ENCODE results near the gene FBXO38. TPM values are rescaled to one million over a fixed set of nuclear protein-coding genes. Genes with fewer than 3 reads are reported as not detected.
A peak's percentile ranks its signal among the peaks of the same experiment; 100 is the strongest.

Gene FBXO38
- total and polyA plus RNA-seq, 2 donors (not counting 1 experiment from before 2014, with no cell fraction given) = 14.4 to 97.0 TPM

- no peaks in the 10 kb centered on the region for H4K20me1 ChIP-seq (ENCODE audit: control insufficient read depth, insufficient read depth, low read length, poor library complexity, severe bottlenecking)
- no peaks in the 10 kb centered on the region for H3K79me2 ChIP-seq (ENCODE audit: control insufficient read depth, insufficient read depth, low read length)
- Mint-ChIP-seq H3K4me1 (no peaks in the 10 kb centered on the region), H3K27ac (no peak overlapping the region), H3K9me3 (ENCODE audit: insufficient read depth) (no peaks in the 10 kb centered on the region), H3K27me3 (peaks cover 27% of the 10 kb centered on the region), H3K4me3 (no peak overlapping the region)
- H3K9me3 ChIP-seq (ENCODE audit: control extremely low read depth in 1 of 3, control insufficient read depth in 2 of 3, insufficient read depth in 1 of 3, low read length in 2 of 3) = no peaks in the 10 kb centered on the region
- no peak overlapping the region for H3K9ac ChIP-seq (ENCODE audit: low read length)
- H3K27me3 ChIP-seq (replicated peaks in 1 of 4; ENCODE audit: control extremely low read depth in 1 of 4, control insufficient read depth in 3 of 4, insufficient read depth in 4 of 4, low read length in 3 of 4) = peaks cover 0 to 16% (median 2%) of the 10 kb centered on the region in 4 experiments
- ChIA-PET POLR2A (no interaction called here), CTCF (interaction anchor here (1.0 to 1.3 kb wide), 4 partner anchors 12 to 597 kb away, joined by 3 to 5 read pairs (median 4); no protein-coding TSS in a partner anchor)
- H3K4me1 ChIP-seq (ENCODE audit: control insufficient read depth in 2 of 2, insufficient read depth in 2 of 2, low read length in 2 of 2) = no peaks in the 10 kb centered on the region
- DNase-seq (peak; percentile 48), ATAC-seq (ENCODE audit: low read depth) (peak; percentile 41)
- intact Hi-C loops (cut with micrococcal nuclease) = loop anchor here (2.0 kb wide), 1 partner anchor 166 kb away; no protein-coding TSS in a partner anchor
- H3K36me3 ChIP-seq (replicated peaks in 1 of 2; ENCODE audit: control extremely low read depth in 1 of 2, control insufficient read depth in 1 of 2, extremely low read depth in 1 of 2, insufficient read depth in 2 of 2, low read length in 1 of 2) = no peaks in the 10 kb centered on the region
- no peak overlapping the region for H2AFZ ChIP-seq (ENCODE audit: insufficient read depth, low read depth, low read length, poor library complexity, severe bottlenecking)
- WGBS (ENCODE audit: insufficient coverage) = 29% methylated on average over 1 of the region's 5 CpGs
- no peak overlapping the region for H3K27ac ChIP-seq (ENCODE audit: low read length in 2 of 2)
- no peak overlapping the region for H3K4me3 ChIP-seq (ENCODE audit: control extremely low read depth in 1 of 5, extremely low read depth in 1 of 5, insufficient read depth in 1 of 5, low read depth in 2 of 5, low read length in 4 of 5)
- TF ChIP-seq EZH2 (IDR thresholded peaks at IDR 0.05; ENCODE audit: borderline replicate concordance, insufficient read depth, low read depth, low read length, poor library complexity, severe bottlenecking) = no peak
- peak; percentile 68 for TF ChIP-seq CTCF (IDR thresholded peaks at IDR 0.05)
- no peak overlapping the region for H3K4me2 ChIP-seq (replicated peaks; ENCODE audit: low read depth, low read length, poor library complexity, severe bottlenecking)
Observed at GRCh38 chr5:148457183-148457620, 73.4 kb downstream of the FBXO38 start.

GRCh38 chr5:148458036-148458888 lies 74.5 kb downstream of the FBXO38 start:
- peaks cover 0 to 16% (median 2%) of the 10 kb centered on the region in 4 experiments for H3K27me3 ChIP-seq (replicated peaks in 1 of 4; ENCODE audit: control extremely low read depth in 1 of 4, control insufficient read depth in 3 of 4, insufficient read depth in 4 of 4, low read length in 3 of 4)
- H3K27ac ChIP-seq (ENCODE audit: low read length in 2 of 2) = no peak overlapping the region
- H3K4me3 ChIP-seq (ENCODE audit: control extremely low read depth in 1 of 5, extremely low read depth in 1 of 5, insufficient read depth in 1 of 5, low read depth in 2 of 5, low read length in 4 of 5) = no peak overlapping the region
- POLR2A ChIA-PET = no interaction called here
- 100% methylated on average over 3 of the region's 3 CpGs for WGBS (ENCODE audit: insufficient coverage)
- CTCF ChIA-PET = interaction anchor here (0.6 to 1.3 kb wide), 3 partner anchors 14 to 249 kb away, joined by 3 read pairs; no protein-coding TSS in a partner anchor
- no peak for TF ChIP-seq EZH2 (IDR thresholded peaks at IDR 0.05; ENCODE audit: borderline replicate concordance, insufficient read depth, low read depth, low read length, poor library complexity, severe bottlenecking)
- TF ChIP-seq CTCF (IDR thresholded peaks at IDR 0.05) = no peak
- no peak for DNase-seq
- H3K36me3 ChIP-seq (replicated peaks in 1 of 2; ENCODE audit: control extremely low read depth in 1 of 2, control insufficient read depth in 1 of 2, extremely low read depth in 1 of 2, insufficient read depth in 2 of 2, low read length in 1 of 2) = no peaks in the 10 kb centered on the region
- no peak overlapping the region for H3K27ac Mint-ChIP-seq
- ATAC-seq (ENCODE audit: low read depth) = no peak
- no peaks in the 10 kb centered on the region for H4K20me1 ChIP-seq (ENCODE audit: control insufficient read depth, insufficient read depth, low read length, poor library complexity, severe bottlenecking)
- H3K9ac ChIP-seq (ENCODE audit: low read length) = no peak overlapping the region
- H3K27me3 Mint-ChIP-seq = peaks cover 27% of the 10 kb centered on the region
- no peak overlapping the region for H2AFZ ChIP-seq (ENCODE audit: insufficient read depth, low read depth, low read length, poor library complexity, severe bottlenecking)
- H3K4me3 Mint-ChIP-seq = no peak overlapping the region
- H3K4me1 Mint-ChIP-seq = no peaks in the 10 kb centered on the region
- H3K4me1 ChIP-seq (ENCODE audit: control insufficient read depth in 2 of 2, insufficient read depth in 2 of 2, low read length in 2 of 2) = no peaks in the 10 kb centered on the region
- H3K4me2 ChIP-seq (replicated peaks; ENCODE audit: low read depth, low read length, poor library complexity, severe bottlenecking) = no peak overlapping the region
- no peaks in the 10 kb centered on the region for H3K9me3 Mint-ChIP-seq (ENCODE audit: insufficient read depth)
- H3K9me3 ChIP-seq (ENCODE audit: control extremely low read depth in 1 of 3, control insufficient read depth in 2 of 3, insufficient read depth in 1 of 3, low read length in 2 of 3) = no peaks in the 10 kb centered on the region
- intact Hi-C loops (cut with micrococcal nuclease) = no loop called here
- H3K79me2 ChIP-seq (ENCODE audit: control insufficient read depth, insufficient read depth, low read length) = no peaks in the 10 kb centered on the region
